ENCODE measurements around the gene CD38. TPM values are rescaled to one million over a fixed set of nuclear protein-coding genes. Genes with fewer than 3 reads are reported as not detected.

CD38 gene
- total RNA-seq, 1 donor from 2014 or later = not detected

- Mint-ChIP-seq H3K4me1 (ENCODE audit: low read depth) (no peaks in the 10 kb centered on the region), H3K4me3 (ENCODE audit: low read depth) (no peak overlapping the region), H3K27me3 (no peaks in the 10 kb centered on the region), H3K36me3 (ENCODE audit: insufficient read depth) (no peaks in the 10 kb centered on the region), H3K27ac (no peak overlapping the region), H3K9me3 (ENCODE audit: low read depth) (peaks cover 2% of the 10 kb centered on the region)
- TF ChIP-seq, protein P1, sequence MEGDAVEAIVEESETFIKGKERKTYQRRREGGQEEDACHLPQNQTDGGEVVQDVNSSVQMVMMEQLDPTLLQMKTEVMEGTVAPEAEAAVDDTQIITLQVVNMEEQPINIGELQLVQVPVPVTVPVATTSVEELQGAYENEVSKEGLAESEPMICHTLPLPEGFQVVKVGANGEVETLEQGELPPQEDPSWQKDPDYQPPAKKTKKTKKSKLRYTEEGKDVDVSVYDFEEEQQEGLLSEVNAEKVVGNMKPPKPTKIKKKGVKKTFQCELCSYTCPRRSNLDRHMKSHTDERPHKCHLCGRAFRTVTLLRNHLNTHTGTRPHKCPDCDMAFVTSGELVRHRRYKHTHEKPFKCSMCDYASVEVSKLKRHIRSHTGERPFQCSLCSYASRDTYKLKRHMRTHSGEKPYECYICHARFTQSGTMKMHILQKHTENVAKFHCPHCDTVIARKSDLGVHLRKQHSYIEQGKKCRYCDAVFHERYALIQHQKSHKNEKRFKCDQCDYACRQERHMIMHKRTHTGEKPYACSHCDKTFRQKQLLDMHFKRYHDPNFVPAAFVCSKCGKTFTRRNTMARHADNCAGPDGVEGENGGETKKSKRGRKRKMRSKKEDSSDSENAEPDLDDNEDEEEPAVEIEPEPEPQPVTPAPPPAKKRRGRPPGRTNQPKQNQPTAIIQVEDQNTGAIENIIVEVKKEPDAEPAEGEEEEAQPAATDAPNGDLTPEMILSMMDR (IDR thresholded peaks at IDR 0.05; ENCODE audit: unreplicated experiment) = no peak
- no peak for DNase-seq (ENCODE audit: low spot score, unreplicated experiment)
These were observed 40.9 kb upstream of the CD38 start for GRCh38 chr4:15737255-15737654.

DNA sequence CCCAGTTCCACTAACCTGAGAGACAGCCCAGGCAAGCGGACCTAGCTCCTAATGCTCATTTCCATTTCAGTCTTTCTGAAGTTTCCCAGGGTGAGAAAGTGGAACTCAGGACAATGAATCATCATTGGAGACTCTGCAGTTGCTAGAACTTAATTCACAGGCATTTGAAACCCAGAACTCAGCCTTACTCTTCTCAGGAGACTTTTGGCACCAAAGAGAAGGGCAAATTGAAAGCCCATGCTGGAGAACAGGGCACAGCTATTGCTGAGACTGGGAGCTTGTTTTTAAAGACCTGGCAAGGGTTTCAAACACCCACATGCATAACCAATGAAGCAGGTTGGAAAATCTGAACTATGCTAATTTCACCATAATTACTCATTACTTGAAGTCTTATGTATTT is 39.3 kb upstream of the CD38 start:
- no peaks in the 10 kb centered on the region for H3K4me1 Mint-ChIP-seq (ENCODE audit: low read depth)
- DNase-seq (ENCODE audit: low spot score, unreplicated experiment) = no peak
- peaks cover 3% of the 10 kb centered on the region for H3K9me3 Mint-ChIP-seq (ENCODE audit: low read depth)
- TF ChIP-seq, protein P1 (IDR thresholded peaks at IDR 0.05; ENCODE audit: unreplicated experiment) = no peak
- H3K27me3 Mint-ChIP-seq = no peaks in the 10 kb centered on the region
- no peaks in the 10 kb centered on the region for H3K36me3 Mint-ChIP-seq (ENCODE audit: insufficient read depth)
- H3K4me3 Mint-ChIP-seq (ENCODE audit: low read depth) = no peak overlapping the region
- no peak overlapping the region for H3K27ac Mint-ChIP-seq

DNA sequence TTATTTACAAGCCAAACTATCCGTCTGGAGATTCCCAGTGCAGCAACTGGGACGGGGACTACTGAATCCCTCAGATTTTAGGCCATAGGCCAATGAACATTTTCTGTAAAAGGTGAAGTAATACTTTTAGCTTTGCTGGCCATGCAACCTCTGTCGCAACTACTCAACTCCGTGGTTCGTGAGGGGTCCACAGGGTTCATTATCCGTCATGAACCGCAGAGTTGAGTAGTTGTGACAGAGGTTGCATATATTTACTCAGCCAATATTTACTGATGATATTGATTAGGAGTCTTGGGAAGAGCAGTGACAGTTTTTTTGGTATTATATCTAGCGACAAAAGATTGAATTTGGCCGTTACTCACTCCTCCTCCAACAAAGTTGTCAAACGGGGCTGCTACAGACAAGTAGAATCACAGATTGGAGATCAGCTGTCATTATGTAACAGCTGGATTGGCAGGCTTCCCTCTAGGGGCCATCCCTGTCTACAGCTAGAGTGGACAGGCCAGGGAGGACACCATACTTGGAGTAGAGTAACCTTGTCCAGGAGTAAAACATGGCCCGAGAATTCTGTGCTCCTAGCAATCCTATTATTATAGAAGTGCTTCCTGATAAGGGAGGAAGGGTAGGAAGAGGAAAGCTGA is 37.2 kb upstream of the CD38 start:
- Mint-ChIP-seq H3K4me3 (ENCODE audit: low read depth) (no peak overlapping the region), H3K36me3 (ENCODE audit: insufficient read depth) (no peaks in the 10 kb centered on the region), H3K27ac (no peak overlapping the region), H3K9me3 (ENCODE audit: low read depth) (peaks cover 3% of the 10 kb centered on the region), H3K4me1 (ENCODE audit: low read depth) (no peaks in the 10 kb centered on the region), H3K27me3 (no peaks in the 10 kb centered on the region)
- TF ChIP-seq, protein P1 (IDR thresholded peaks at IDR 0.05; ENCODE audit: unreplicated experiment) = no peak
- DNase-seq (ENCODE audit: low spot score, unreplicated experiment) = no peak

- H3K27ac Mint-ChIP-seq = no peak overlapping the region
These were observed 36.0 kb upstream of the CD38 start for GRCh38 chr4:15742083-15742582.

DNA sequence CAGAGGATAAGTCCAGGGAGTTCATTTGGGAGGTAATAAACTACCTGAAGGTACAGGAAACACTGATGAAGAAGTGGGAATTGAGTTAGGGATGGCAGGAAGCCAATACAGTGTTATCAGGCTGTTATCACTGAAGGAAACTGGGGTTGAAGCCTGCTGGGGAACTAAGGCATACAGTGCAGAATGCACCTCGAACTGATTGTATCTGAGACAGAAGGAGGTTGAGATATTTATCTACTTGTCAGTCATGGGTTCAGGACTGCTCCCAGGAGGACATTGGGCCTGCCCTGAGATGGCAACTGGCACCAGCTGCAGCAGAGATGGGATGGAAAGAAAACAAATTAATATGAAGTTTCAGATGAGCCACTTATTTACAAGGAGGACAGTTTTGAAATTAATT is 35.5 kb upstream of the CD38 start:
- no peak overlapping the region for H3K4me3 Mint-ChIP-seq (ENCODE audit: low read depth)
- H3K27ac Mint-ChIP-seq = no peak overlapping the region
- peaks cover 6% of the 10 kb centered on the region for H3K9me3 Mint-ChIP-seq (ENCODE audit: low read depth)
- DNase-seq (ENCODE audit: low spot score, unreplicated experiment) = no peak
- no peaks in the 10 kb centered on the region for H3K27me3 Mint-ChIP-seq
- TF ChIP-seq, protein P1 (IDR thresholded peaks at IDR 0.05; ENCODE audit: unreplicated experiment) = no peak
- H3K36me3 Mint-ChIP-seq (ENCODE audit: insufficient read depth) = no peaks in the 10 kb centered on the region
- no peaks in the 10 kb centered on the region for H3K4me1 Mint-ChIP-seq (ENCODE audit: low read depth)

More at GRCh38 chr4:15742083-15742582, 36.0 kb upstream of the CD38 start:
- no peaks in the 10 kb centered on the region for H3K4me1 Mint-ChIP-seq (ENCODE audit: low read depth)
- H3K4me3 Mint-ChIP-seq (ENCODE audit: low read depth) = no peak overlapping the region
- peaks cover 6% of the 10 kb centered on the region for H3K9me3 Mint-ChIP-seq (ENCODE audit: low read depth)
- H3K36me3 Mint-ChIP-seq (ENCODE audit: insufficient read depth) = no peaks in the 10 kb centered on the region
- DNase-seq (ENCODE audit: low spot score, unreplicated experiment) = no peak
- TF ChIP-seq, protein P1 (IDR thresholded peaks at IDR 0.05; ENCODE audit: unreplicated experiment) = no peak
- no peaks in the 10 kb centered on the region for H3K27me3 Mint-ChIP-seq

Data from progenitor cell of endocrine pancreas (in vitro differentiated cells).